HG03175 (cell line): ENCODE data around the gene STK32B.
"Not testable (repeated sequence)": the region's sequence is repeated elsewhere in the genome, so short reads cannot be mapped to it uniquely, and the experiment has no call there.

Source experiments
- ATAC-seq: cut with Tn5 transposase; IDR thresholded peaks from one replicate; pipeline ENCODE4 v1.9.1; 2021; ENCODE audit warnings: mild to moderate bottlenecking, moderate library complexity; ENCODE audit not compliant: unreplicated experiment

The STK32B gene

DNA sequence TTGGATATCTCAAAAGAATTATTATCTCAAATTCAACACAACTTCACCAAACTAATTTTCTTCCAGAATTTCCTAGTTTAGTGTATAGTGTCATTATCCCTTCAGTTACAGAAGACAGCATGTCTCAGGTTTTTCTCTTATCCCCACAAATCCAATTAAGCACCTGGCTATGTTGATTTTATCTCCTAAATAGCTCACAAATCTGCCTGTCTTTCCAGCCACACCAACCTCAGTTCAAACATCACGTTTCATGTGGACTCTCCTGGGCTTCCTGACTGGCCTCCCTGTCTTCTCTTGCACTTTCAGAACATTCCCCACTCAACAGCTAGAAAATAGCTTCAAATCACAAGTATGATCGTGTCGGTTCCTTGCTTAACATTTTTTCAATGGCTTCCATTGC is 14.8 kb downstream of the STK32B start:
- ATAC-seq = no peak

DNA sequence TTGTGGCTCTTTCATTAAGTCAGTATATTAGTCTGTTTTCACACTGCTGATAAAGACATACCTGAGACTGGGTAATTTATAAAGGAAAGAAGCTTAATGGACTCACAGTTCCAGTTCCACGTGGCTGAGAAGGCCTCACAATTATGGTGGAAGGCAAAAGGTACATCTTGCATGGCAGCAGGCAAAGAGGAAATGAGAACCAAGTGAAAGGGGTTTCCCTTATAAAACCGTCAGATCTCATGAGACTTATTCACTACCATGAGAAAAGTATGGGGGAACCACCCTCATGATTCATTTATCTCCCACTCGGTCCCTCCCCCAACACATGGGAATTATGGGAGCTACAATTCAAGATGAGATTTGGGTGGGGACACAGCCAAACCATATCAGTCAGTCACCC is 15.7 kb downstream of the STK32B start:
- ATAC-seq = not testable (repeated sequence)

DNA sequence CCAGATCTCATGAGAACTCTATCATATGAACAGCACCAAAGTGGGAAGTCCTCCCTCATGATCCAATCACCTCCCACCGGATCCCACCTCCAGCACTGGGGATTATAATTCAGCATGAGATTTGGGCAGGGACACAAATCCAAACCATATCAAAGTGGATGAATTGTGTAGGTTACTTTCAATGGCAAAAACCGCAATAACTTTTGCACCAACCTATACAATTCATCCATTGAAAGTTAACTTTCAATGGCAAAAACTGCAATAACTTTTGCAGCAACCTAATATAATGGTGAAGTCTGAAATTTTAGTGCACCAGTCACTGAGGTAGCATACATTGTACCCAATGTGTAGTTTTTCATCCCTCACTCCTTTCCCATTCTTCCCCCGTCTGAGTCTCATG is 16.6 kb downstream of the STK32B start:
- no peak for ATAC-seq

DNA sequence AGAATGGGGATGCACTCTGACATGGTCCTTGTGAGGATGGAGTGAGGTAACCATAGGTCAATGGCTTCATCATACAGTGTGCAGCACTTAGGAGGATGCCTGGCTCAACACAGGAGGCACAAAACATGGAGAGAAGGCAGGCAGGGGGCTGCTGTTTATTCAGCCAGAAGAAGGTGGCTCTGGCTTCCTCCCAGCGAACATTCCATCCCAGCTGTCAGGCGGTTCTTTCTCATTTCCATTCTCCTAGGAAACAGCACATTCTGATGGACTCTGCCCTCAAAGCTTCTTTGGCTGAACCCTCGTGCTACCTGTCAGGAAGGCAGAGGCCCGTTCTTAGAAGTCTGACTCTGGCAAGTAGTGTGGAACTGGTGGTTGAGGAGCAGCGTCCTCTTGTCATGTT is 18.6 kb downstream of the STK32B start:
- ATAC-seq = no peak

DNA sequence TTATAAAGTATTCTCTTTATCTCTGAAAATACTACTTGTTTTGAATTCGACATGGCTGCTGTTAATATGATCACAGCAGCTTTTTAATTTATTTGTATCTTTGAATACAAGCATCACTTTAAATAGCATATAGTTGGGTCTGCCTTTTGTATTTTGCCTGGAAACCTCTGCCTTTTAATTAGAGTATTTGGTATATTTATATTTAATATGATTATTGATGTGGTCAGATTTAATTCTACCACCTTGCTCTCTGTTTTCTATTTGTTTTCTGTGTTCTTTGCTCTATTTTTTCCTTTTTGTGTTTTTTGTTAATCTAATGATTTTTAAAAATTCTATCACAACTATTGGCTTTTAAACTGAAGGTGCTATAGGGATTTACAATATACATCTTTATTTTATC is 21.7 kb downstream of the STK32B start:
- no peak for ATAC-seq

DNA sequence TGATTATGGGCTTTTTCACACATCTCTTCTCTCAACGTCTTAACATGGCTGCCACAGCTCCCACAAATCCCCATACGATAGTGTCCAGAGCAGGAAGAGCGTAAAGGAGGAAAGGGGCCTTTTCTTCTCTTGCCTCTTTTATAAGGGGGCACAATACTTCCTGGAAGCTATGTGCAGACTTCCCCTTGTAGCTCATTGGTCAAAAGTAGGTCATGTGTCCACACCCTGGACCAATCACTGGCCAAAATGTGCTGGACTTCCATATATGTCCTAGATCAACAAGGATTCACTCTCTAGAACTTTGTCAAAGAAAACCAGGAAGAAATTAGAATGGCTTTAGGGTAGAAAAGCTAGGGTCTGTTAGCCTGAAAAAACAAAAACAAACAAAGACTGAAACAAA is 26.7 kb downstream of the STK32B start:
- no peak for ATAC-seq

DNA sequence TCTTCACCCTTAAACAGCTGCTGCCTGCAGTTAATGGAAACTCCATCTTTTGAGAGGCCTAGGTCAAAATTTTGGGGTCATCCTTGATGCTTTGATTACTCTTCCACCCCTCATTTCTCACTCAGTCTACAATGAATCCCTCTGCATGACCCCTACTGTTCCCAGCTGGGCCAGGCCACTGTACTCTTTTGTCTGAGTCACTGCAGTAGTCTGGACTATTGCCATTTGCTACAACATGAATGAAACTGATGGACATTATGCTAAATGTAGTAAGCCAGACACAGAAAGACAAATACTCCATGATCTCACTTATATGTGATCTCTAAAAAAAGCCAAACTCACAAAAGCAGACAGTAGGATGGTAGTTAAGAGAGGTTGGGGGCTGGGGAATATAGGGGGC is 28.3 kb downstream of the STK32B start:
- ATAC-seq = no peak

DNA sequence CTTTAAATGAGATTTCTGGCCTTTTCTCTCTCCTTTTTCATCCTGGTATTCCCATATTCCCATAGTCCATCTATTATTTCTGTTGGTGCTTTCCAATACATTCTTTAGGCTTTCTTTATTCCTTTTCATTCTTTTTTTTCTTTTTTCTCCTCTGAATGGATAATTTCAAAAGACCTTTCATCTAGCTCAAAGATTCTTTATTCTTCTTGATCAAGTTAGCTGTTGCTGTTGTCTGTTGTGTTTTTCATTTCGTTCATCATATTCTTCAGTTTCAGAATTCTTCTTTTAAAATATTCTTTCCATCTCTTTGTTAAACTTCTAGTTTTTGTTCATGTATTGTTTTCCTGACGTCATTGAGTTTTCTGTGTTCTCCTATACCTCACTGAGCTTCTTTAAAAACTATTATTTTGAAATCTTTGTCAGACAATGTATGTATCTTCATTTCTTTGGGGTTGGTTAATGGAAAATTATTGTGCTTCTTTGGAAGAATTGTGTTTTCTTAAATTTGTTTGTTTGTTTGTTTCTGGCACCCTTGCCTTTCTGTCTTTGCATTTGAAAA is 30.2 kb downstream of the STK32B start:
- no peak for ATAC-seq

DNA sequence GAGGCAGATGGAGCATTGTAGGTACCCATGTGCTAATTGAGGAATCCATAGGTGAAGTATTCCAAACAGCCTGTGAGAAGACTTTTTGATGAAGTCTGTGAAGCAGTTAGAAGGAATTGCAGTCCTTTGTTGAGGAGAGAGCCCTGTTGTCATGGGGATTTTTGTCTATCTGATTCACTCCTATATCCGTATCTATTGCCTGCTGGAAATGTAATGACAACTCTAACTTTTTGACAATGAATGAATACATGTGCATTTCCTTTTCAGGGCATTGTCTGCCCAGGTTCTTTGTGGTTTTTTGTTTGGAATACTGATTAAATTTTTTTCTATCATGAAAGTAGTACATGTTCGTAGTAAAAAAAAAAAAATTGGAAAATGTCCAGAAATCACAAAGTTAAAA is 31.1 kb downstream of the STK32B start:
- ATAC-seq = no peak

DNA sequence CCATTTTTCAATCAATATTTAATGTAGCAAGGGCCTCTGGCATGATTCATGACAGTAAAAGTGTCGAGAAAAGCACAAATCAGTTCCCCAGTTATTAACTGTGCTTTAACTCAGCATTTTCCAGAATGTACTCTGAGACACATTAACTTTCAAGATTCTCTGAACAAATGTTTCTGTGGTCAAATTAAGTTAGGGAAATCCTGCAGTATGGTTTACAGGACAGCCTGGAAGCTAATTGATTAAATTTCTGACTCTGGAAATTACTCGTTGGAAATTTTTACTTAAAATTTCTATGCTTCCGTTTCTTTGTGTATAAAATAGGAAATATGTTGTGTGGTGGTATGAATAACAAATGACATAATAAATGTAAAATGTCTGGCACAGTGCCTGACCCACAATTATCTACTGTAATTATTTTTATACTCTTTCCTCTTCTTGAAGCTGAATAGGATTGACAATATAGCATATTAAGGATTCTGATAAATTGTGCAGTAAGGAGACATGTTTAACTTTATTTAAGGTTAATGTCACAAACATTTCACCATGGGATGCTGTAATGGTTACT is 33.7 kb downstream of the STK32B start:
- ATAC-seq = no peak

DNA sequence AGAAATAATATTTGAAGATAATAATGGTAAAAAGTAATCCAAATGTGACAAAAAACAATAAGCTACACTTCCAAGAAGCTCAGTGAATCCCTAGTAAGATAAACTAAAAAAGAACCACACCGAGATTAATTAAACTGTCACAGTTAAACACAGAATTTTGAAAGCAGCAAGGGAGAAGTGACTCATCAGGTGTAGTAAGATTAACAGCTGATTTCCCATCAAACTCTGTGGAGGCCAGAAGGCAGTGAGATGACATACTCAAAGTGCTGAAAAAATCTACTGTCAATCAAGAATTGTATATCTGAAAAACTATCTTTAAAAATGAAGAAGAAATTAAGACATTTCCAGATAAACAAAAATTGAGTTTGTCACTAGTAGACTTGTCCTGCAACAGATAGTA is 35.3 kb downstream of the STK32B start:
- no peak for ATAC-seq

DNA sequence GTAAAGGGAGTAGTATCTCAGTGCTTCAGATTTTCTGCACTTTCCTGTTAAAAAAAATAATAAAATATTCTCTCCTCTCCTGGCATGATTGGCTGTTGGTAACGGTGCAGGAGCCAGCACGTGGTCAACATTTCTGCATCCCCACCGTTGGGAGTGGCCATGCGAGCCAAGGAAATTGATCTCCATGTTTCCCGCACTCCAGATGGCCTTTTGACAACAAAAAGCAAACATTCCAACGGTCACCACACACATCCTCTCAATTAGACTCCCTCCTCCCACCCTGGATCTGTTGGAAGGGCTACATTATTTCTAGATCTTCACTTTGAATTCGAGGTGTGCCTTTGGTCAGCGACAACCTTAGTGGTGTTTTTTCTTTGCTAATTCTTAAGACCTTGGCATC is 45.0 kb downstream of the STK32B start:
- ATAC-seq = no peak

DNA sequence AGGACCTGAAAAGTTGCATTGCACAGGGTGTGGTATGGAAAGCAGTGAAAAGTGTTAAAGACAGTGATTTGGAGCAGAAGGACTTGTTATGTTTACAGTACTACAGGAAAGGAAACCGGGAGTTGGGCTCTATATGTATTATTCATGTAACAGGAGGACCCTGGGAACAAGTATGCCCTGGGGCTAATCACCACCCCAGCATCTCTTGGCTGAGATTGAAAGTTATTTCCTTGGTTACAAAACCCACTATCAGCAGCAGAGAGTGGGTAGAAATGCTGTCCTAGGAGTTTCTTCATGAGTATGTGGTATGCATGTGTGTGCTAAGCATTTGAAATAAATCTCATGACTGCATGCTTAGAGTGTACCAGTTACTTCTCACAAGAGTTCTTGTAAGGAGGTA is 46.9 kb downstream of the STK32B start:
- ATAC-seq = no peak

DNA sequence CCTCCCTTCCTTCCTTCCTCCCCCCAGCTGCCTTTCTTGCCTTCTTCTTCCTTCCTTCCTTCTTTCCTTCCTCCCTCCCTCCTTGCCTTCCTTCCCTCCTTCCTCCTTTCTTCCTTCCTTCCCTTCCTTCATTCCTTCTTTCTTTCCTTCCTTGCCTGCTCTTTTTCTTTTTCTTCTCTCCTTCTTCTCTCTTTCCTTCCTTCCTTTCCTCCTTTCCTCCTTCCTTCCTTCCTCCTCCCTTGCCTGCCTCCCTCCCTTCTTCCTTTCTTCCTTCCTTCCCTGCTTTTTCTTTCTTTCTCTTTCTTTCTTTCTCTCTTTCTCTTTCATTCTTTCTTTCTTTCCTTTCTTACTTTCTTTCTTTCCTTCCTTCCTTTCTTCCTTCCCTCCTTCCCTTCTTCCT is 49.1 kb downstream of the STK32B start:
- ATAC-seq = no peak

DNA sequence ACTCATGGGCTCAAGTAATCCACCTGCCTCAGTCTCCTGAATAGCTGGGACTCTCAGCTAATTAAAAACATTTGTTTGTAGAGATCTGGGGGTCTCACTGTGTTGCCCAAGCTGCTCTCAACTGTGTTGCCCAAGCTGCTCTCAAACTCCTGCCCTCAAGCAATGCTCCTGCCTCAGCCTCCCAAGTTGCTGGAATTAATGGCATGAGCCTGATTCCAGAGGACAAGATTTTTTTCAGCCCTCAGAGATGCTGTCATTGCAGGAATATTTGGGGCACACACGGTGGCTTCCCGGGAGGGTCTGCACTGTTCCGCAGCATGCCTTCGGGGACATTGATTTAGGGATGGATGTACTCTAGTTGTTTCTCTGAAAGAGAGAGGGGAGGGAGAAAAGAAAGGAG is 49.7 kb downstream of the STK32B start:
- ATAC-seq = no peak

DNA sequence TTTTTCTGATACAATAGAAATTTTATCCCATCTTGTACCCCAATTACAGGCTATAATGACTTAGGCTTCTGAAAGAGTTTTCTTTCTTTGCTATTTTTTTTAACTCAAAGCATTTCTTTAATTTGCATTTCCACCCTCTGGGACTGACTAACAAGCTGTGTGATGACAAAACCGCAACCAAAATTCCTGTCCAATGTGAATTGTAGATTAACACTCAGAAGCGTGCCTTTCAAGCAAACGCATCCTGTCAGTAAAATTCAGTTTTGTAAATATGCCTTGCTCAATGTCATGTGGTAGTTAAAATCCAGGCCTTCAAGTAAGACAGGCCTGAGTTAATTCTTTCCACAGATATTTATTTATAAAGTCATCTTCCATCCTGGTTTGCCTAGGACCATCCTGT is 50.3 kb downstream of the STK32B start:
- no peak for ATAC-seq

DNA sequence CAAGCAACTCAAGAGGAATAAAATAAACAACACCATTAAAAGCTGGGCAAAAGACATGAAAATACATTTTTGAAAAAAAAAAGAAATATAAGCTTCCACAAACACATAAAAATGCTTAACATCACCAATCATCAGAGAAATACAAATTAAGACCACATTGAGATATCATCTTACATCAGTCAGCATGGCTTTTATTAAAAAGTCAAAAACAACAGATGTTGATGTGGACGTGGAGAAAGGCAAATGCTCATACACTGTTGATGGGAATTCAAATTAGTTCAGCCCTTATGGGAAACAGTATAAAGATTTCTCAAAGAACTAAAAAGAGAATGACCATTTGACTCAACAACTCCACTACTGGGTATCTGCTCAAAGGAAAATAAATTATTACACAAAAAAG is 59.6 kb downstream of the STK32B start:
- no peak for ATAC-seq

DNA sequence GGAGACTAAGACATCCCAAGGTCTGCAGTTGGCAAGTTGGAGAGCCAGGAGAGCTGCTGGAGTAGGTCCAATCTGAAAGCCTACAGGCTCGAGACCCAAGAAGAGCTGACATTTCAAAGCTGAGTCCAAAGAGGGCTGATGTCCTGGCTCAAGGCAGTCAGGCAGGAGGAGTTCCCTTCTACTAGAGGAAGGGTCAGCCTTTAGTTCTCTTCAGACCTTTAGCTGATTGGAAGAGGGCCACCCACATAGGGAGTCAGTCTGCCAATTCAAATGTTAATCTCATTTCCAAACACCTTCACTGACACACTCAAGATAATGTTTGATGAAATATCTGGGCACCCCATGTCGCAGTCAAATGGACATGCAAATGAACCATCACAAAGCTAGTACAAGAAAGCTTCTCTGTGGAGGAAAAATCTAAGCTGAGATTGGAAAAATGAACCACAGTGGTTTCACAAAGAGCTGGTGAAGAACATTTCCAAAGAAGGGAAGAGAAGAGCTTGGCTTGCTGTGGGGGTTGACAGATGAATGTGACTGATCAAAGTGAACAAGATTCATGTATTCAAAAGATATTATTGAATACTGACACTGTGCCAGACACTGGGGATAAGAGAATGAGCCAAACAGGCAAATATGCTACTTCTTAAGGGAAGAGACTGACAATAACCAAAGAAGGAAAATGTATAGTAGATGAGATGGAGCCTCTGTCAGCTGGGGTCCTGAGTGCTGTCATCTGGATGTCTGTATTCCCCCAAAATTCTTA is 61.2 kb downstream of the STK32B start:
- no peak for ATAC-seq

DNA sequence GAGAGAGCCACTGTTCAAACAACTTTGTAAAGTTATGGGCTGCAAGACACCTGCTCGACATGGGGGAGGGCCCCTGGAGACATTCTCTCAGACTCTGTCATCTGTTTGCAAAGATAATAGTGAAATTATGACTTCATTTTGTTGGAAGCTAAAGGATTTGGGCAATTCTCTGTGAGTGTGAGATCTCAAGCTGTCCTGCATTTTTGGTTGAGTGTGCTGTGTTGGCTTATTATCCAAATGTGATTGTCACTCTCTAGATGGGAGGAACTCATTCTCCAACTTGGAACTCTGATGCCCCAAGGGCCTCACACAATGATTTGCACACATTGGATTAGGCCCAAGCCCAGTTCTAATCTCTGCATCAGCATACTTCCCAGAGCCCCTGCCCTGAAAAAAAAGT is 63.7 kb downstream of the STK32B start:
- no peak for ATAC-seq

DNA sequence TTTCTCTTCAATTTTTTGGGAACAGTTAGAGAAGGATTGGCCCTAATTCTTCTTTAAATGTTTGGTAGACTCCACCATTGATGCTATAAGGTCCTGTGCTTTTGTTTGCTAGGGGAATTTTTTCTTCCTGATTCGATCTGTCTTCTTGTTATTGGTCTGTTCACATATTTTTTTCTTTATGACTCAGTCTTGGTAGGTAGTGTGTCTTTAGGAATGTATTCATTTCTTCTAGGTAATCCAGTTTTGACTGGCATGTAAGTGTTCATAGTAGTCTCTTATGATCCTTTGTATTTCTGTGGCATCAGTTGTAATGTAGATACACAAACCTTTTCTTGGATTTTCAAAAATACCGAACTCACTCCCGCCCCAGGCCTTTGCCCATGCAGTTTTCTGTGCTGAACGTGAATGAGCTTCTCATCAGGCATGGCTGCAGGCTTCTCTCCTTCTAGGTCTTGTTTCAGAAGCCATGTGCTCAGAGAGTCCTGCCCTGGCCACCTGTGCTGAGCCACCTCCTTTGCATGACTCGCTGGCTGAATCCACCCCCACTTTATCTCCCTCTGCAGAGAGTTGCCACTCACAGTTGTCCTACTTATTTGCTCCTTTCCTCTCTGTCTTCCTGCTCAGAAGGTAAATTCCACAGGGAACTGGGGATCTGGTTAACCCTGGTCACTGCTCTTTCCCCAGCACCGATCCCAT is 67.0 kb downstream of the STK32B start:
- ATAC-seq = no peak

DNA sequence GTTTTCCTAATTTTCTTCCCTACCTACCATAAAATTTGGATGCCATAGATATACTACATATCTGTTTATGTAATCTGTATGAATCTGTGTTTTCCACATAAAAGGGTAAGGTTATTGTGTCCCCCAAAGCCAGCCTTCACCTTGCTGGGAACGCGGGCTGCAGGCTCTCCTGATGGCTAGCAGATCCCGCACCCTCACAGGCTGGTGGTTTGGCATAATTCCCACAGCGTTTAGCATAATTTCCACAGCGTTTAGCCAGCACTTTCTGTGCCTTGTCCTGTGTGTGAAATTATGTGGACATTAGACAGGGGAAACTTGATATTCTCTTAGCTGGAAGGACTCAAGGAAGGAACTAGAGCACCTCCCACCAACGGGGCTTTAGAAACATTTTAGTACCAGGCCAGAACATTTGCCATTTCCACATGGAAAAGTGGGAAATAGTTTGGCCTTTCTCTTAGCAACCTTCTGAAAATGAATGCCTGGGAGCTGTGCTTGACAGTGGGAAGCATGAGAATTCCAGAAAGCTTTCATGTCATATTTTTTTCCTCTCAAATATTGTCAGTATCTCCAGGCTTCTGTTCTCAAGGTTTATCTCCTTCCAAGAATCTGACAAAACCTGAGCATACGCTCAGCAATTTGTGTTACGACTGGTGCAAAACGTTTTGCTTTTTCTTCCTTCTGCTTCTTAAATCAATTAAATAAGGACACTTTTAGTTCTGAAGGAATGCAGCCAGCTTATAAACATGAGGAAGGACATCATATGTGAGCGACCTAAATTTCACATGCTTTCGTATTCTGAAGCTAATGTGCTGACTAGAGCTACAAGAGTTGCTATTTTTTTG is 67.9 kb downstream of the STK32B start:
- ATAC-seq = no peak
